GM23338 (cell line): ENCODE measurements around the gene ARHGAP10. TPM values are rescaled to one million over a fixed set of nuclear protein-coding genes. Genes with fewer than 3 reads are reported as not detected.

Experiments
- ATAC-seq: fragments of 200-7000 bp; cut with Tn5 transposase; 3 replicates; pipeline ENCODE4 v1.9.1; 2020
- DNase-seq: peaks from one replicate; pipeline ENCODE4 v3.0.0-alpha.2; 2015; ENCODE audit warnings: low spot score
- H2AFZ ChIP-seq: fragments of 200-600 bp; sonication (generic); 2 replicates; pipeline ENCODE4 v1.8.0; 2016; ENCODE audit warnings: antibody characterized with exemption, mild to moderate bottlenecking, moderate library complexity
- H3F3A ChIP-seq: fragments of 200-600 bp; sonication (generic); replicated peaks from 2 replicates; pipeline ENCODE4 v1.8.0; 2017; ENCODE audit warnings: antibody characterized with exemption, mixed run types, low read depth
- H3K27ac ChIP-seq: fragments of 200-600 bp; sonication (generic); 2 replicates; pipeline ENCODE4 v1.6.1; 2016; ENCODE audit warnings: low read depth
- H3K27me3 ChIP-seq: fragments of 200-600 bp; sonication (generic); 2 replicates; pipeline ENCODE4 v1.8.0; 2016; ENCODE audit warnings: mild to moderate bottlenecking, mixed run types, moderate library complexity; ENCODE audit not compliant: insufficient read depth
- H3K36me3 ChIP-seq: fragments of 200-600 bp; sonication (generic); 2 replicates; pipeline ENCODE4 v1.8.0; 2016; ENCODE audit warnings: mild to moderate bottlenecking; ENCODE audit not compliant: insufficient read depth
- H3K4me1 ChIP-seq: fragments of 200-600 bp; sonication (generic); 2 replicates; pipeline ENCODE4 v1.8.0; 2016; ENCODE audit warnings: mild to moderate bottlenecking, moderate library complexity; ENCODE audit not compliant: insufficient read depth
- H3K4me2 ChIP-seq: fragments of 200-600 bp; sonication (generic); 2 replicates; pipeline ENCODE4 v1.7.1; 2017; ENCODE audit warnings: mixed run types
- H3K4me3 ChIP-seq: fragments of 200-600 bp; sonication (generic); 2 replicates; pipeline ENCODE4 v1.6.1; 2016; ENCODE audit warnings: mixed run types
- H3K79me2 ChIP-seq: fragments of 200-600 bp; sonication (generic); replicated peaks from 2 replicates; pipeline ENCODE4 v1.8.0; 2017; ENCODE audit warnings: mild to moderate bottlenecking; ENCODE audit not compliant: insufficient read depth
- H3K9me2 ChIP-seq: fragments of 200-600 bp; sonication (generic); 2 replicates; pipeline ENCODE4 v1.8.0; 2017; ENCODE audit not compliant: insufficient read depth
- H4K20me1 ChIP-seq: fragments of 200-600 bp; sonication (generic); replicated peaks from 2 replicates; pipeline ENCODE4 v1.8.0; 2017; ENCODE audit warnings: mild to moderate bottlenecking; ENCODE audit not compliant: insufficient read depth
- H3K27ac Mint-ChIP-seq: 2 replicates; pipeline ENCODE4 v1.8.0; 2020; ENCODE audit warnings: inconsistent platforms, mild to moderate bottlenecking, moderate library complexity, mixed read lengths
- H3K27me3 Mint-ChIP-seq: 3 replicates; pipeline ENCODE4 v1.8.0; 2022; ENCODE audit warnings: low read depth, mild to moderate bottlenecking, moderate library complexity, mixed read lengths, inconsistent platforms; ENCODE audit not compliant: insufficient read depth, poor library complexity
- H3K36me3 Mint-ChIP-seq: 3 replicates; pipeline ENCODE4 v1.8.0; 2021; ENCODE audit warnings: low read depth, mild to moderate bottlenecking, inconsistent platforms, moderate library complexity, mixed read lengths
- H3K4me1 Mint-ChIP-seq: 3 replicates; pipeline ENCODE4 v1.8.0; 2020; ENCODE audit warnings: mild to moderate bottlenecking, inconsistent platforms, mixed read lengths
- H3K4me3 Mint-ChIP-seq: 3 replicates; pipeline ENCODE4 v1.8.0; 2021; ENCODE audit warnings: moderate library complexity, mild to moderate bottlenecking, inconsistent platforms, mixed read lengths
- H3K9me3 Mint-ChIP-seq: 3 replicates; pipeline ENCODE4 v1.8.0; 2020; ENCODE audit warnings: moderate library complexity, mild to moderate bottlenecking, inconsistent platforms, mixed read lengths
- CREB1 ChIP-seq: fragments of 250-450 bp; sonication (Bioruptor Pico); IDR thresholded peaks from 2 replicates; pipeline ENCODE4 v1.5.0; 2020; ENCODE audit warnings: low read depth, mild to moderate bottlenecking, moderate library complexity
- CTCF ChIP-seq, 2 experiments: fragments of 200-600 bp in 1 of 2; sonication (generic) in 1 of 2; conservative IDR thresholded peaks; 2 replicates each; pipeline versions ENCODE4 v1.5.1 to v1.6.1; 2016 to 2017; ENCODE audit warnings: antibody characterized with exemption in 2 of 2, low read depth in 2 of 2, mild to moderate bottlenecking in 2 of 2, moderate library complexity in 1 of 2
- ETS1 ChIP-seq: IDR thresholded peaks from 2 replicates; pipeline ENCODE4 v1.6.1; 2016; ENCODE audit warnings: antibody characterized with exemption
- EZH2 ChIP-seq: fragments of 200-600 bp; sonication (generic); IDR thresholded peaks from one replicate; pipeline ENCODE4 v1.8.0; 2017; ENCODE audit warnings: antibody characterized with exemption, mild to moderate bottlenecking, low read depth; ENCODE audit not compliant: unreplicated experiment
- EZH2phosphoT487 ChIP-seq: fragments of 200-600 bp; sonication (generic); IDR thresholded peaks from one replicate; pipeline ENCODE4 v1.8.1; 2018; ENCODE audit warnings: antibody characterized with exemption; ENCODE audit not compliant: unreplicated experiment
- JUNB ChIP-seq: IDR thresholded peaks from one replicate; pipeline ENCODE4 v1.6.1; 2016; ENCODE audit warnings: antibody characterized with exemption; ENCODE audit not compliant: unreplicated experiment
- NANOG ChIP-seq: IDR thresholded peaks from 2 replicates; pipeline ENCODE4 v1.6.1; 2016; ENCODE audit warnings: antibody characterized with exemption, borderline replicate concordance
- POLR2AphosphoS5 ChIP-seq: IDR thresholded peaks from 2 replicates; pipeline ENCODE4 v1.6.1; 2016; ENCODE audit warnings: antibody characterized with exemption, low read depth
- STAT1 ChIP-seq: IDR thresholded peaks from one replicate; pipeline ENCODE4 v1.6.1; 2016; ENCODE audit warnings: antibody characterized with exemption; ENCODE audit not compliant: unreplicated experiment
- ZNF114 ChIP-seq: fragments of 250-450 bp; sonication (Bioruptor Pico); IDR thresholded peaks from 2 replicates; pipeline ENCODE4 v1.5.0; 2020; ENCODE audit warnings: mild to moderate bottlenecking, moderate library complexity
- ZNF331 ChIP-seq: fragments of 250-450 bp; sonication (Bioruptor Pico); IDR thresholded peaks from 2 replicates; pipeline ENCODE4 v1.5.0; 2020; ENCODE audit warnings: low read depth, mild to moderate bottlenecking, moderate library complexity
- polyA plus RNA-seq: library from polyadenylated mRNA; unstranded; fragments of >200 nt; fragmentation: Nextera tagmentation; extraction: Ambion mirVana; gene quantifications from 2 replicates; pipeline ENCODE4 v1.2.1, GENCODE V29; 2016
- total RNA-seq: library from RNA; depleted of rRNA; stranded (reverse); fragments of >200 nt; shearing (Covaris generic); gene quantifications from 2 replicates; pipeline ENCODE4 v1.2.3, GENCODE V29; 2014
- TF ChIP-seq, protein P1 (sequence below): fragments of 250-450 bp; sonication (Bioruptor Pico); IDR thresholded peaks from 2 replicates; pipeline ENCODE4 v1.5.0; 2020; ENCODE audit warnings: mild to moderate bottlenecking, moderate library complexity
- TF ChIP-seq, protein P2 (sequence below): IDR thresholded peaks from one replicate; pipeline ENCODE4 v1.6.1; 2018; ENCODE audit warnings: antibody characterized with exemption; ENCODE audit not compliant: unreplicated experiment

Gene ARHGAP10
- total and polyA plus RNA-seq, 2 experiments from 2014 or later, result 5.1 to 6.3 TPM

GRCh38 chr4:147778942-147779341, 47.1 kb downstream of the ARHGAP10 start:
- no peak for DNase-seq
- Mint-ChIP-seq H3K27me3 (peaks cover 4% of the 10 kb centered on the region), H3K4me1 (0 out of 3 replicates have a peak, but pooled peaks cover 3% of the 10 kb centered on the region), H3K4me3 (no peak overlapping the region), H3K36me3 (no peaks in the 10 kb centered on the region), H3K9me3 (no peaks in the 10 kb centered on the region), H3K27ac (no peak overlapping the region; the same call in 1 of the 2 replicates)
- H3K4me1 ChIP-seq, result no peaks in the 10 kb centered on the region
- no peaks in the 10 kb centered on the region for H4K20me1 ChIP-seq
- ATAC-seq, result no peak
- H3K27ac ChIP-seq, result no peak overlapping the region
- no peak overlapping the region for H3K4me2 ChIP-seq
- H3K36me3 ChIP-seq, result no peaks in the 10 kb centered on the region
- H3K79me2 ChIP-seq, result no peaks in the 10 kb centered on the region
- no peak for TF ChIP-seq ZNF331 (CRISPR knock-in tag)
- no peak for TF ChIP-seq NANOG
- TF ChIP-seq, protein P1, sequence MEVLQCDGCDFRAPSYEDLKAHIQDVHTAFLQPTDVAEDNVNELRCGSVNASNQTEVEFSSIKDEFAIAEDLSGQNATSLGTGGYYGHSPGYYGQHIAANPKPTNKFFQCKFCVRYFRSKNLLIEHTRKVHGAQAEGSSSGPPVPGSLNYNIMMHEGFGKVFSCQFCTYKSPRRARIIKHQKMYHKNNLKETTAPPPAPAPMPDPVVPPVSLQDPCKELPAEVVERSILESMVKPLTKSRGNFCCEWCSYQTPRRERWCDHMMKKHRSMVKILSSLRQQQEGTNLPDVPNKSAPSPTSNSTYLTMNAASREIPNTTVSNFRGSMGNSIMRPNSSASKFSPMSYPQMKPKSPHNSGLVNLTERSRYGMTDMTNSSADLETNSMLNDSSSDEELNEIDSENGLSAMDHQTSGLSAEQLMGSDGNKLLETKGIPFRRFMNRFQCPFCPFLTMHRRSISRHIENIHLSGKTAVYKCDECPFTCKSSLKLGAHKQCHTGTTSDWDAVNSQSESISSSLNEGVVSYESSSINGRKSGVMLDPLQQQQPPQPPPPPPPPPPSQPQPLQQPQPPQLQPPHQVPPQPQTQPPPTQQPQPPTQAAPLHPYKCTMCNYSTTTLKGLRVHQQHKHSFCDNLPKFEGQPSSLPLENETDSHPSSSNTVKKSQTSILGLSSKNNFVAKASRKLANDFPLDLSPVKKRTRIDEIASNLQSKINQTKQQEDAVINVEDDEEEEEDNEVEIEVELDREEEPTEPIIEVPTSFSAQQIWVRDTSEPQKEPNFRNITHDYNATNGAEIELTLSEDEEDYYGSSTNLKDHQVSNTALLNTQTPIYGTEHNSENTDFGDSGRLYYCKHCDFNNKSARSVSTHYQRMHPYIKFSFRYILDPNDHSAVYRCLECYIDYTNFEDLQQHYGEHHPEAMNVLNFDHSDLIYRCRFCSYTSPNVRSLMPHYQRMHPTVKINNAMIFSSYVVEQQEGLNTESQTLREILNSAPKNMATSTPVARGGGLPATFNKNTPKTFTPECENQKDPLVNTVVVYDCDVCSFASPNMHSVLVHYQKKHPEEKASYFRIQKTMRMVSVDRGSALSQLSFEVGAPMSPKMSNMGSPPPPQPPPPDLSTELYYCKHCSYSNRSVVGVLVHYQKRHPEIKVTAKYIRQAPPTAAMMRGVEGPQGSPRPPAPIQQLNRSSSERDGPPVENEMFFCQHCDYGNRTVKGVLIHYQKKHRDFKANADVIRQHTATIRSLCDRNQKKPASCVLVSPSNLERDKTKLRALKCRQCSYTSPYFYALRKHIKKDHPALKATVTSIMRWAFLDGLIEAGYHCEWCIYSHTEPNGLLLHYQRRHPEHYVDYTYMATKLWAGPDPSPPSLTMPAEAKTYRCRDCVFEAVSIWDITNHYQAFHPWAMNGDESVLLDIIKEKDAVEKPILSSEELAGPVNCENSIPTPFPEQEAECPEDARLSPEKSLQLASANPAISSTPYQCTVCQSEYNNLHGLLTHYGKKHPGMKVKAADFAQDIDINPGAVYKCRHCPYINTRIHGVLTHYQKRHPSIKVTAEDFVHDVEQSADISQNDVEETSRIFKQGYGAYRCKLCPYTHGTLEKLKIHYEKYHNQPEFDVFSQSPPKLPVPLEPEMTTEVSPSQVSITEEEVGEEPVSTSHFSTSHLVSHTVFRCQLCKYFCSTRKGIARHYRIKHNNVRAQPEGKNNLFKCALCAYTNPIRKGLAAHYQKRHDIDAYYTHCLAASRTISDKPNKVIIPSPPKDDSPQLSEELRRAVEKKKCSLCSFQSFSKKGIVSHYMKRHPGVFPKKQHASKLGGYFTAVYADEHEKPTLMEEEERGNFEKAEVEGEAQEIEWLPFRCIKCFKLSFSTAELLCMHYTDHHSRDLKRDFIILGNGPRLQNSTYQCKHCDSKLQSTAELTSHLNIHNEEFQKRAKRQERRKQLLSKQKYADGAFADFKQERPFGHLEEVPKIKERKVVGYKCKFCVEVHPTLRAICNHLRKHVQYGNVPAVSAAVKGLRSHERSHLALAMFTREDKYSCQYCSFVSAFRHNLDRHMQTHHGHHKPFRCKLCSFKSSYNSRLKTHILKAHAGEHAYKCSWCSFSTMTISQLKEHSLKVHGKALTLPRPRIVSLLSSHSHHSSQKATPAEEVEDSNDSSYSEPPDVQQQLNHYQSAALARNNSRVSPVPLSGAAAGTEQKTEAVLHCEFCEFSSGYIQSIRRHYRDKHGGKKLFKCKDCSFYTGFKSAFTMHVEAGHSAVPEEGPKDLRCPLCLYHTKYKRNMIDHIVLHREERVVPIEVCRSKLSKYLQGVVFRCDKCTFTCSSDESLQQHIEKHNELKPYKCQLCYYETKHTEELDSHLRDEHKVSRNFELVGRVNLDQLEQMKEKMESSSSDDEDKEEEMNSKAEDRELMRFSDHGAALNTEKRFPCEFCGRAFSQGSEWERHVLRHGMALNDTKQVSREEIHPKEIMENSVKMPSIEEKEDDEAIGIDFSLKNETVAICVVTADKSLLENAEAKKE (CRISPR knock-in tag), result no peak
- no peak for TF ChIP-seq JUNB
- no peak for TF ChIP-seq STAT1
- TF ChIP-seq EZH2, result no peak
- no peak for TF ChIP-seq CREB1
- TF ChIP-seq POLR2AphosphoS5, result no peak
- TF ChIP-seq CTCF (conservative IDR thresholded peaks at IDR 0.05; ENCODE audit: low read depth in 2 of 2), result no peak
- TF ChIP-seq, protein P2, sequence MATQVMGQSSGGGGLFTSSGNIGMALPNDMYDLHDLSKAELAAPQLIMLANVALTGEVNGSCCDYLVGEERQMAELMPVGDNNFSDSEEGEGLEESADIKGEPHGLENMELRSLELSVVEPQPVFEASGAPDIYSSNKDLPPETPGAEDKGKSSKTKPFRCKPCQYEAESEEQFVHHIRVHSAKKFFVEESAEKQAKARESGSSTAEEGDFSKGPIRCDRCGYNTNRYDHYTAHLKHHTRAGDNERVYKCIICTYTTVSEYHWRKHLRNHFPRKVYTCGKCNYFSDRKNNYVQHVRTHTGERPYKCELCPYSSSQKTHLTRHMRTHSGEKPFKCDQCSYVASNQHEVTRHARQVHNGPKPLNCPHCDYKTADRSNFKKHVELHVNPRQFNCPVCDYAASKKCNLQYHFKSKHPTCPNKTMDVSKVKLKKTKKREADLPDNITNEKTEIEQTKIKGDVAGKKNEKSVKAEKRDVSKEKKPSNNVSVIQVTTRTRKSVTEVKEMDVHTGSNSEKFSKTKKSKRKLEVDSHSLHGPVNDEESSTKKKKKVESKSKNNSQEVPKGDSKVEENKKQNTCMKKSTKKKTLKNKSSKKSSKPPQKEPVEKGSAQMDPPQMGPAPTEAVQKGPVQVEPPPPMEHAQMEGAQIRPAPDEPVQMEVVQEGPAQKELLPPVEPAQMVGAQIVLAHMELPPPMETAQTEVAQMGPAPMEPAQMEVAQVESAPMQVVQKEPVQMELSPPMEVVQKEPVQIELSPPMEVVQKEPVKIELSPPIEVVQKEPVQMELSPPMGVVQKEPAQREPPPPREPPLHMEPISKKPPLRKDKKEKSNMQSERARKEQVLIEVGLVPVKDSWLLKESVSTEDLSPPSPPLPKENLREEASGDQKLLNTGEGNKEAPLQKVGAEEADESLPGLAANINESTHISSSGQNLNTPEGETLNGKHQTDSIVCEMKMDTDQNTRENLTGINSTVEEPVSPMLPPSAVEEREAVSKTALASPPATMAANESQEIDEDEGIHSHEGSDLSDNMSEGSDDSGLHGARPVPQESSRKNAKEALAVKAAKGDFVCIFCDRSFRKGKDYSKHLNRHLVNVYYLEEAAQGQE, result no peak
- no peak for TF ChIP-seq ETS1
- TF ChIP-seq EZH2phosphoT487, result no peak
- TF ChIP-seq ZNF114 (CRISPR knock-in tag), result no peak
- peaks cover 7% of the 10 kb centered on the region; the same call in 1 of the 2 replicates for H3F3A ChIP-seq
- H3K4me3 ChIP-seq, result no peak overlapping the region
- no peak overlapping the region for H2AFZ ChIP-seq
- H3K27me3 ChIP-seq, result no peaks in the 10 kb centered on the region
- H3K9me2 ChIP-seq, result no peaks in the 10 kb centered on the region
